HG03139 (cell line): ENCODE results near the gene CAMSAP3.

Experiments
- ATAC-seq: cut with Tn5 transposase; IDR thresholded peaks from one replicate; pipeline ENCODE4 v1.9.1; 2021; ENCODE audit not compliant: unreplicated experiment

The CAMSAP3 gene

DNA sequence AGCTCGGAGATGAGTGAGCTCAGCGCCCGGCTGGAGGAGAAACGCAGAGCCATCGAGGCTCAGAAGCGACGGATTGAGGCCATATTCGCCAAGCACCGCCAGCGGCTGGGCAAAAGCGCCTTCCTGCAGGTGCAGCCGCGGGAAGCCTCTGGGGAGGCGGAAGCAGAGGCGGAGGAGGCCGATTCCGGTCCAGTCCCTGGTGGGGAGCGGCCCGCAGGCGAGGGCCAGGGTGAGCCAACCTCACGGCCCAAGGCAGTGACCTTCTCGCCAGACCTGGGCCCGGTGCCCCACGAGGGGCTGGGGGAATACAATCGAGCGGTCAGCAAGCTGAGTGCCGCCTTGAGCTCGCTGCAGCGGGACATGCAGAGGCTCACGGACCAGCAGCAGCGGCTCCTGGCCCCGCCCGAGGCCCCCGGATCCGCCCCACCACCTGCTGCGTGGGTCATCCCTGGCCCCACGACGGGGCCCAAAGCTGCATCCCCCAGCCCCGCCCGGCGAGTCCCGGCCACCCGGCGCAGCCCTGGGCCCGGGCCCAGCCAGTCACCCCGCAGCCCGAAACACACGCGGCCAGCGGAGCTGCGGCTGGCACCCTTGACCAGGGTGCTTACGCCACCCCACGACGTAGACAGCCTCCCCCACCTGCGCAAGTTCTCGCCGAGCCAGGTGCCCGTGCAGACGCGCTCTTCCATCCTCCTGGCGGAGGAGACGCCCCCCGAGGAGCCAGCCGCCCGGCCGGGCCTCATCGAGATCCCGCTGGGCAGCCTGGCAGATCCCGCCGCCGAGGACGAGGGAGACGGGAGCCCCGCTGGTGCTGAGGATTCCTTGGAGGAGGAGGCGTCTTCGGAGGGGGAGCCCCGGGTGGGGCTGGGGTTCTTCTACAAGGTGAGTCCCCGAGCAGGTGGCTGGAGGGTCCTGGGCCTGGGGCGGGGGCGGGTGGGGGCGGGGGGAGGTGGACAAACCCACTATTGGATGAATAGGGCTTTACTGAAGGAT lies 16.9 kb downstream of the CAMSAP3 start:
- no peak for ATAC-seq

- ATAC-seq, result no peak
These were observed 19.4 kb downstream of the CAMSAP3 start for GRCh38 chr19:7614859-7615741.

DNA sequence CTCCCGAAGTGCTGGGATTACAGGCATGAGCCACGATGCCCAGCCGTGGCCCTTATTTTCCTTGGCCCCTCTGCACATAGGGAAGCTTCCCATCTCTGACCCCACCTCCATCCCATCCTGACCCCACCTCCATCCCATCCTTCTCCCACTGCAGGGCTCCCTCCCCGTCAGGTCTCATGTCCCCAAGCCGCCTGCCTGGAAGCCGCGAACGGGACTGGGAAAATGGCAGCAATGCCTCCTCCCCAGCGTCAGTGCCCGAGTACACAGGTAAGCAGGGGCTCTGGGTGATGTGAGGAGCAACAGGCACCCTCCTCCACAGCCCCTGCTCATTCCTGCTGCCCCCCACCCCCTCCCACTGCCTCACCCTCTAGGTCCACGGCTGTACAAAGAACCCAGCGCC lies 21.5 kb downstream of the CAMSAP3 start:
- ATAC-seq, result no peak

DNA sequence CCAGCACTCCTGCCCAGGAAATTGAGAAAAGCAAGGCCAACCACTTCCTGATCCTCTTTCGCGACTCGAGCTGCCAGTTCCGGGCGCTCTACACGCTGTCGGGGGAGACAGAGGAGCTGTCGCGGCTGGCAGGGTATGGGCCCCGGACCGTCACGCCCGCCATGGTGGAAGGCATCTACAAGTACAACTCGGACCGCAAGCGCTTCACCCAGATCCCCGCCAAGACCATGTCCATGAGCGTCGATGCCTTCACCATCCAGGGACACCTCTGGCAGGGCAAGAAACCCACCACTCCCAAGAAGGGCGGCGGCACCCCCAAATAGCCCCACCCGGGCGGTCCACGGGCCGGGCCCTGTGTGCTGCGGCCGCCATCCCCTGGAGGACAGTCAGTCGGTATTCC lies 22.1 kb downstream of the CAMSAP3 start:
- ATAC-seq, result no peak

DNA sequence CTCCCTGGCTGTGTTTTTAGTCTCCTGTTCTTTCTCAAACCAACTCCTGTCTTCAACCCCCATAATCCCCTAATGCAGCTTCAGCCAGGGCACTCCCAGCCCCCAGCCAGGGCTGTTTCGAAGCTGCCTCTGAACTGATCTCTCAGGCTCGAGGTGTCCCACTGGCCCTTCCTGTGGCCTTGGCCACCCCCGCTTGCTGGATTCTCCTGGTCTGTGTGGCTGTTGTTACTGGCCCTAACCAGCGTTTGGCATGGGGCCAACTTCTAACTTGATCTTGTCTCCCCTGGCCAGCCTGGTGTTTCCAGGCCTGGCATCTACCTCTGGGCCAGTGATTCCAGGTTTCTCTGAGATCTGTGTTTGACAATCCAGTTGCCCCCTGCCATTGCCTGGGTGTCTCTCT lies 22.7 kb downstream of the CAMSAP3 start:
- ATAC-seq, result no peak

GRCh38 chr19:7618771-7619510 lies 23.3 kb downstream of the CAMSAP3 start:
- no peak for ATAC-seq

DNA sequence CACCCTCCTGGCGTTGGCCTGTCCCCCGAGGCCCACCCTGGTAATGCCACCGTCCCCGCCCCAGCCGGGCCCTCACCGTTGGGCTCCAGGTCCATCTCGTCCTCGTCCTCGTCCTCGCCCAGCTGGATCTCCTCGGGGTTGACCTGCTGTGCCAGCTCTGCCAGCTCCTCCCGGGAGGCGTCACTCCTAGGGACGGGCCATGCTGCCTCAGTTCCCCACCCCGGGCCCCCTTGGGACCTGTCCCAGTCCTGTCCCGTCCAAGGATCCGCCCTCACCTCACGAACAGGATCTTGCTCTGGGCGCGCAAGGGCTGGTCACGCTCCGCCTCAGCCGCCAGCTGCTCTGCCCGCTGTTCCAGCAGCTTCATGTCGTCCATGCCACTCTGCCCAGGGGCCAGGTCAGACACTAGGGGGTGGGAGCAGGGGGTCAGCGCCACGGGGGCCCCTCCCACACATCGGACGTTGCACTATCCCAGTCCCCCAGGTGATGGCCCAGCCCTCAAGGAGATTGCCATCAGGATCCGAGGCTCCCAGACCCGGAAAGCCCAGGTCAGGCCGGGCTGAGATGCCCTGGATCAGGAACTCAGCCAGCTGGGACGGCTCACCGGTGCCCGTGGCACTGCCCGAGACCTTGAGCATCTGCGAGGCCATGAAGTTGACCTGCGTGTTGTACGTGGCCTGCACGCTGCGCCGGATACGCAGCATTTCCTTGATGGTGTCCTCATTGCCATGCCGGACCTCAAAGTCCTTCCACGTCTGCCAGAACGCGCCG lies 24.2 kb downstream of the CAMSAP3 start:
- no peak for ATAC-seq

DNA sequence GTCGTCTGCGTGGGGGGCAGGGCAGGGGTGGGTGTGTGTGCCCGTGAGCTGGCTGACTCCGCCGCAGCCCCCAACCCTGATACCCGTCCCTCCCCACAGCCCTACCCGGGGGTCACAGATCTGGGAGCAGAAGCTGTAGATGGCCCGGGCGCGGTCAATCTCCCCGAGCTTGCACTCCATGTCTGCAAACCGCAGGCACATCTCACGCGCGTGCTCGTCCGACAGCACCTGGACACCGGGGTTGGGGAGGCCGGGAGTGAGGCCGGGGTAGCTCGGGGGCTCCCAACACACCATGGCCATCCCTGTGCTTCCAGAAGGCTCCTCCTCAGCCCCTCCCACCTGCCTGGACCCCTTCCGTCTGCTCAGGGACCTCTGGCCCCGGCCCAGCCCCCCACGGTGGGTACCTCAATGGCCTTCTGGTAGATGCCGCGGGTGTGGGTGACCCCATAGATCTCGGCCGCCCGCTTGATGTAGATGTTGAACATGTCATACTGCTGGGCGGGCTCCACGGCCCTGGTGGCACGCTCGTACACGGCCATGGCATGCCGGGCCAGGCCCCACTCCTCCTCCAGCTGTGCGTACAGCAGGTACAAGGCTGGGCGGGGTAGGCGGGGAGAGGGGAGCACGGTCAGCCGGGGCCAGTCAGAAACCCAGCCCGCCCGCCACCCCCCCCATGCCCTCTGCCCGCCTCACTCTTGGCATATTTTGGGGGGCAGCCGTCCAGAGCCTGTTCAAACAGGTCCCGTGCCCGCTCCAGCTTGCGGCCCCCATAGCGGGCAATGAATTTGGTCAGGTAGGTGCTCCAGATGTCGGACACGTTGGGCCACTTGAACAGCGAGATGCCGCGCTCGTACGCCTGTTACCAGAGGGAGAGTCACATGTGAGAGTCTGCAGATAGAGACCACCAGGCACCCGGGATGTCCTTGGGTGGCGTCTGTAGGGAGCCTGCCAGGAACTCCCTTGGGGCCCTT lies 25.1 kb downstream of the CAMSAP3 start:
- ATAC-seq, result no peak

GRCh38 chr19:7622933-7623685 lies 27.4 kb downstream of the CAMSAP3 start:
- ATAC-seq, result no peak

- no peak for ATAC-seq
These were observed 28.3 kb downstream of the CAMSAP3 start for GRCh38 chr19:7623725-7624603.

DNA sequence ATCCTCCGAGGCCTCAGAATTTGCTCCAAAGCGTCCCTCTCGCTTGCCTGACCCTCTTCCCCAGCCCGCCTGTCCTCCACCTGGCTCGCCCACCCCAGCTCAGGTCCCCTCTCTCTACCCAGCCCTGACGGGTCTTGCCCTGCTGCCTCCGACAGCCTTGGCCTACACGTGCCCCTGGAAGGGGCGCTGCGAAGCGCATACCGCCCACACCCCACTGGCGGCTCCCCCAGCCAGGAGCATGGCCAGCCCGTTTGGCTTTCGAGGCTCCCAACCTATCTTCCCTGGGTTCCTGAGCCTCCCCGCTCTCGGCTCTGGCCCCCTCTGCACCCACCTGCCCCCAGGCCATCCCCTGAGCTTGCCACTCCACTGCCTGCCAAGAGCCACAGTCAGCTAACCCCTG lies 29.1 kb downstream of the CAMSAP3 start:
- ATAC-seq, result no peak

DNA sequence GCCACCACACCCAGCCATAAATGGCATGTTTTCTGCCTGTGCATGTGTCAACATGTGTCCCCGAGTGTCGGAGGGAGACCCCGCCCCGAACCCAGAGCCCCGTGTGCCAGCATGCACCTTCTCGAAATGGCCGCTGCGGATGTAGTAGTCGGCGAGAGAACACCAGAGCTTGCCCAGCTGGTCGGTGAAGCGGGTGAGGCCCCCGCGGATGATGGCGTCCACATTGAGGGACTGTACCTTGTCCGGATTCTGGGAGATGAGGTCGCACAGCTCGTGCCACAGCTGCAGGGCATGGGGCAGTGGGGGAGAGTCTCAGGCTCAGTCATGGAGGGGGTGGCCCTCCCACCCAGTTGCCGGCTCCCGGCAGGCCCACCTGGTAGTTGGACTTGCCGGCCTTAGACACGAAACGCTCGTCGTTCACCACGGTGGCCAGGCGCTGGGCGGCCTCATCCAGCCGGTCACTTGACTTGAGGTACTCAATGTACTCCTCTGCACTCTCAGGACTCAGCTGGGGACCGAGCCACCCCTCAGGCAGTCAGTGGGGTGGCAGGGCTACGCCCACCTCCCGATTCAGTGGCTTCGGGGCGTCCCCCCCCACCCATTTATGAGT lies 30.2 kb downstream of the CAMSAP3 start:
- ATAC-seq, result no peak

DNA sequence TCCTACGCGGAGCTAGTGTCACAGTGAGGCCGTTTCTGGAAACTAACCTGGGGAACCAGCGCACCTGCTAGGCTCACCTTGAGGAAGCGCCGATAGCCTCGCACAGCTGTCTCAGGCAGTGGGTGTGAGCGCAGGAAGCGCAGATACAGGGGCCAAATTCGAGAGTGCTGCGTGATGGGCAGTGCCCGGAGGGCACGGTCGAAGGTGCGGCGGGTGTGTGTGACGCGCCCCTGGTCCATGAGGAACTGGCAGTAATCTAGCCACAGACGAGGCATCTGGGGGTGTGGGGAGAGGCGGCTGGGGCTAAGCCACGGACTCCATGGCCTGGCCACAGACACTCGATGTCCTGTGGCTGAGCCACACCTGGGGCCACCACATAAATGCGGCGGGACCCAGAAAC lies 31.5 kb downstream of the CAMSAP3 start:
- no peak for ATAC-seq

DNA sequence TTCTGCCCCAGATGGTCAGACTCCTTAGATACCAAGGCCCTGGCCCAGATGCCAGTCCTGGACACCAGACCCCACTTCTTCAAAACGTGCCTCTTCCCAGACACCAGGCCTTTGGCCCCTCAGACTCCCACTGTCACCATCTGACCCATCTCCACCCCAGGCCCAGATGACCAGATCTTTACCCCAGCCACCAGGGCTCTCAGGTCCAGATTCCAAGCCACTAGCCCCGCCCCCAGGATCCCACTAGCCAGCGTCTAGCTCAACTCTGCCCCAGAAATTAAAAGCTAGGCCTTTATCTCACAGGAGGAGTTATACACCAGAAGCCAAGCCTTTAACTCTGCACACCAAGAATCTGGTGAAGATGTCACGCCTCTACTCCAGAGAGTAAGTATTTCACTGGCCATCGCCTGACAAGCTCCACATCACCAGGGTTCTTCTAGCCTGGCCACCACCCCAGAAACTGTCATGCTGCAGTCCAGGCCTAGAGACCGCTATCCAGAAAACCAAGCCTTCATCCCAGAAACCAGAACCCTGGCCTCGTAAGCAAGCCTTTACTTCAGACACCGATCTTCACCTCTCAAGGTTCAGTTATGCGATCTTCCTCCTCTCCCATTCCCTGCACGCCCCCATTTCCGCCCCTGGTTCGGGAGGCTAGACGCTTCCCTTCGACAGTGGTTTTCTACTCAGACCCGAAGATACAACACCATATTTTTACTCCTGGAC lies 33.1 kb downstream of the CAMSAP3 start:
- ATAC-seq, result no peak

DNA sequence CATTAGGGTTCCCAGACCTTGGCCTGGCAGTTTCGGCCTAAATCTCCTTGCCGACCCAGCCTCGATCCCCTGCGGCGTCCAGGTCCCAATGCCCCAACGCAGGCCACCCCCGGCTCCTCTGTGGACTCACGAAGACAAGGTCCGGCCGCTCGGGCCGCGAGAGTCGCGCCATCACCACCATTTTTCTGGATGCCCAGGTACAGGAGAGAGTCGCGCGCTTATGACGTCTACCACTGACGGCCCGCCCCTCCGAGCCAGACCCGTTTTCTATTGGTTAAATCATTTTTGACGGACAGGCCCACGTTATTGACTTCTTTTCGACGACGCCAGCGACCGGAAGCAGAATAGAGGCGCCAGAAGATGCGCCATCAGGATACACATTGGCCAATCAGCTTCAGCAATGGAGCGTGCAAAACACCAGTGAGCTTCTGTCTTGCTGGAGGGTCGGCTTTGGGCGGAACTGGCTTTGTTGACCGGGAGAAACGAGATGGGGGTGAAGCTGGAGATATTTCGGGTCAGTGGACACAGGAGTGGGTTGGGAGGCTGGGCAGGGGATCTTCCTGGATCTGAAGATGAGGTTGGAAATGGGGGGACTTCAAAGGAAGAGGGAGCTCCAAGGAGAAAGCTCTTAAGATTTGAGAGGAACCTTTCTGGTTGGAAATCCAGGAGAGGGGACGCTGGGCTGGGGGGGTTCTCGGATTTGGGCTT lies 33.8 kb downstream of the CAMSAP3 start, which contains the start of the genes PET100 and XAB2:
Gene PET100 (plus strand): TSS at position 447 of the 708 bp plus-strand sequence. CDS start 41 bp downstream, at position 488.
Gene XAB2 (minus strand): TSS at position 199 of the 708 bp plus-strand sequence. CDS start 18 bp downstream, at position 181.
- peak; percentile 89 for ATAC-seq
